22Rv1 (cell line): ENCODE results near the gene PADI2.

Experiments
- H3K27ac ChIP-seq: fragments of 450-650 bp; 2 replicates; pipeline ENCODE4 v1.5.1; 2017
- ZFX ChIP-seq: fragments of 450-650 bp; IDR thresholded peaks from 2 replicates; pipeline ENCODE4 v1.6.1; 2017; ENCODE audit warnings: antibody characterized with exemption, borderline replicate concordance
- TF ChIP-seq, protein P1 (sequence below): fragments of 450-650 bp; IDR thresholded peaks from 2 replicates; pipeline ENCODE4 v1.5.1; 2017; ENCODE audit warnings: mild to moderate bottlenecking

PADI2 gene

DNA sequence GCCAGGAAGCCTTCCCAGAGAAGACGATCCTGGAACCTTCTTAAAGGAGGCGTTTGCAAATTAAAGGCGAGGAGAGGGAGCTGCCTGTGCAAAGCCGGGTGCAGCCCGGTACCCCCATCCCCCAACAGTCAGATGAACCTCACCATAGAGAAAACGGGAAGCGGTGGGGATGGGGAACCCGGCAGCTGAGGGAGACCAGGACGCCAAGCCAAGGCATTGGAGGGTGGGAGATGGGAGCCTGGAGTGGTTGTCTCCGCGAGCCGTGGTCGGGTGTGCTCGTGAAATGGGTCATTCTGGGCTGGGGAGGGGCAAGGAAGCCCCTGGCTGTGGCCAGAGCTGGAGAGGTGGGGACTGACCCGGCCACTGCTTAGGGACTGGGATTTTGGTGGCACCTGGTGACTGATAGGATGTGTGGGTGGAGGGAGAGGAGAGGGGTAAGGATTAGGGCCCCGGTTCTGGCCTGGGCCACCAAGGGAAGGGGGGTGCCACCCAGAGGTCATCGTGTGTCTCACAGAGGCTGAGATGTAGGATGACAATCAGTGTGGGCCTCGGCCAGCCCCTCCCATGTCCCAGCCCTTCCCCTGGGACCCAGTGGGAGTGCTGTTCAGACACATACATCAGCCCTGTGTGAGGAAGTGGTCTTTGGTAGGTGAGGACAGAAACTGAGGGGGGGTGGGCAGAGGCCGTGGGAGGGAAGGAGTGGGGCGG is 676 bp upstream of the PADI2 start:
- H3K27ac ChIP-seq = no peak overlapping the region

GRCh38 chr1:17118706-17119075 is 560 bp downstream of the PADI2 start:
- TF ChIP-seq ZFX = no peak
- TF ChIP-seq, protein P1, sequence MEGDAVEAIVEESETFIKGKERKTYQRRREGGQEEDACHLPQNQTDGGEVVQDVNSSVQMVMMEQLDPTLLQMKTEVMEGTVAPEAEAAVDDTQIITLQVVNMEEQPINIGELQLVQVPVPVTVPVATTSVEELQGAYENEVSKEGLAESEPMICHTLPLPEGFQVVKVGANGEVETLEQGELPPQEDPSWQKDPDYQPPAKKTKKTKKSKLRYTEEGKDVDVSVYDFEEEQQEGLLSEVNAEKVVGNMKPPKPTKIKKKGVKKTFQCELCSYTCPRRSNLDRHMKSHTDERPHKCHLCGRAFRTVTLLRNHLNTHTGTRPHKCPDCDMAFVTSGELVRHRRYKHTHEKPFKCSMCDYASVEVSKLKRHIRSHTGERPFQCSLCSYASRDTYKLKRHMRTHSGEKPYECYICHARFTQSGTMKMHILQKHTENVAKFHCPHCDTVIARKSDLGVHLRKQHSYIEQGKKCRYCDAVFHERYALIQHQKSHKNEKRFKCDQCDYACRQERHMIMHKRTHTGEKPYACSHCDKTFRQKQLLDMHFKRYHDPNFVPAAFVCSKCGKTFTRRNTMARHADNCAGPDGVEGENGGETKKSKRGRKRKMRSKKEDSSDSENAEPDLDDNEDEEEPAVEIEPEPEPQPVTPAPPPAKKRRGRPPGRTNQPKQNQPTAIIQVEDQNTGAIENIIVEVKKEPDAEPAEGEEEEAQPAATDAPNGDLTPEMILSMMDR = no peak
- H3K27ac ChIP-seq = no peak overlapping the region

More for the DNA sequence above, 676 bp upstream of the PADI2 start:
- TF ChIP-seq, protein P1 = no peak

- no peak for TF ChIP-seq ZFX
- TF ChIP-seq, protein P1 = no peak
- H3K27ac ChIP-seq = no peak overlapping the region
Measured at GRCh38 chr1:17118268-17118667, 983 bp downstream of the PADI2 start.

DNA sequence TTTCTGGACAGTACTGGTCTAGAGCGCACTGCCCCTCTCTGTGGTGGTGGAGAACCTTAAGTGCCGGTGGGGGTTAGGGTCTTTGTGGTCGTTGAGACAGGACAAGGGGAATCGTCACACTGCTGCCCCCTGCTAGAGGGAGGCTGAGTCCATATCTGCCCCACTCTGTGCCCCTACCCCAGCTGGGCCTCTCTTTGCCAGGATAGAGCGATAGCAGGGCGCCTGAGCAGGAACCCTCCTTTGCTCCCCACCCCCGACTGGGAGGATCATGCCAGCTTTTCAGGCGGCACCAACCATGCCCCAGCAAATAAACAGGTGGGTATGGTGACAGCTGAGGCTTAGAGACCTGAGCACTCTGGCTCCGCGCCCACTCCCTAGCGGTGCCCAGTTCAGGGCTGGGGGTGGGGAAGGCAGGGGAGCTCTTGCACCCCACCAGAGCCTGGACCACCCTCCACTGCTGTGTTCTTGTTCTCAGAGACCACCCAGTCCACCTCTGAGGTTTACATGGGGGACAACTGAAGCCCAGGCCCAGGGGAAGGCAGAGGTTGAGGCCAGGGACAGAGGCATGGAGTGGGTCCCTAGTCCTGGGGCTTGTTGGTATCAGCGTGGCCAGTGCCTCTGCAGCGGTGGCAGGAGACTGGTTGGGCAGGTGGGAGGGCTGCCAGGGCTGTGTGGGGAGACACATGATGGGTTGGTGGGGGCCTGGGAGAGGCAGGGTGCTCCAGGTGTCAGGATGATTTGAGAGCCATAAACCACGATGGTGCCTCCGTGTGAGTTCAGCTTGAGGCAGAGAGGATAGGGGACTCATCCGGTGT is 1.6 kb downstream of the PADI2 start:
- TF ChIP-seq, protein P1 = no peak
- H3K27ac ChIP-seq = no peak overlapping the region

- no peak overlapping the region for H3K27ac ChIP-seq
- TF ChIP-seq, protein P1 = no peak
Measured at GRCh38 chr1:17116643-17117042, 2.6 kb downstream of the PADI2 start.

DNA sequence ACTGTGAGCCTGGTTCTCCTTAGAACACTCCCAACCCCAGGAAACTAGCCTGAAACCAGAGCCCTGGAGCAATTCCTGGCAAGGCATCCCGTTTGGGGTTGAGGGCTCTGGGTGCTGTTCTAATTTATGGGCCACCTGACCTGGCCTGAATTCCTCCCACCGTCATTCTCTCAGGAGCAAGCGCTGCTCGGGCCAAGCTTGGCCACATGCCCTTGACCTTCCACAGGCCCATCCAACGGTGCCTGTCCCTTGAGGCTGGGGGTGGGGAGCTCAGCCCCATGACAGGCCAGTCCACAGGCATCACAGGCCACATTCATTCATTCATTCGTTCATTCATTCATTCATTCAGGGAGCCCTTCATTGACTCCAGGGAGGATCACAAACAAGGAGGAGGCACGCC is 5.3 kb downstream of the PADI2 start:
- TF ChIP-seq ZFX = no peak
- TF ChIP-seq, protein P1 = no peak
- H3K27ac ChIP-seq = no peak overlapping the region

DNA sequence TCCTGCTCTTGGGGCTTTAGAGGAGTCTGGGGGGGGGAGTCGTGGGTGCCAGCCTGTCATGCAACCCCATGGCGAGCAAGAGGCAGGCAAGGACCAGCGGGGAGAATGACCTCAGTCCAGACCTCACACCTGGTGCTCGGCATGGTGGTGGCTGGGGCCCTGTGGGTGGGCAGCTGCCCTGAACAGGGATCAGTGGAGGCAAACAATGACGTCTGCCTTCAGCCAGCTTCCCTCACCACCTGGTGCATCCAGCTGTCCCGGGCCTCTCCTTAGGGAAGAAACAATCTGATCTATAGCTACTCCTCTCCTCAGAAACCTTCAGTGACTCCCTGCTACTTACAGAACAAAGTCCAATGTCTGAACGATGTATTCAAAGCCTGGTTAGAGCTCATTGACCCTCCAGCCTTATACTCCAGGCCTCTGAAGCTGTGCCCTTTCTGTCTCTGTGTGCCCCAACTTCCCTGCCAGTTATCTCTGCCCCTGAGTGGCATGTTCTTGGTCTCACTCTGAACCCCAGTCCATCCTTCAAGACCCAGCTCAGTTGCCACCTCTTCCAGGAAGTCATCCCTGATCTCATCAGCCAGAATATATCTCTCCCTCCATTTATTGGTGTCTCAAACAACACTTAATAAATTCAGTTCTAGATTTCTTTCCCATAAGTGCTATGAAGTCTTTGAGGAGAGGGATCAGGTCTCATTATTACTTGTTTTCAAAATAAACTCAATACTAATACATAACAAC is 6.6 kb downstream of the PADI2 start:
- H3K27ac ChIP-seq = no peak overlapping the region
- no peak for TF ChIP-seq ZFX
